Smooth muscle cell (in vitro differentiated cells): Measurements from ENCODE around the gene KLHL30. TPM values are rescaled to one million over a fixed set of nuclear protein-coding genes. Genes with fewer than 3 reads are reported as not detected.

Experiments
- DNase-seq: peaks from one replicate; lab custom pipeline; 2025; ENCODE audit not compliant: unreplicated experiment; lab: John Stamatoyannopoulos, UW
- H2AFZ ChIP-seq: fragments of 200-600 bp; sonication (generic); 2 replicates; pipeline ENCODE4 v1.6.0; 2016; ENCODE audit warnings: antibody characterized with exemption, low read depth, mild to moderate bottlenecking
- H3F3A ChIP-seq: fragments of 200-600 bp; sonication (generic); 2 replicates; pipeline ENCODE4 v1.6.0; 2017; ENCODE audit warnings: antibody characterized with exemption, low read depth
- H3K27ac ChIP-seq: fragments of 200-600 bp; sonication (generic); 2 replicates; pipeline ENCODE4 v1.5.1; 2016; ENCODE audit warnings: low read depth, mild to moderate bottlenecking
- H3K27me3 ChIP-seq: fragments of 200-600 bp; sonication (generic); 2 replicates; pipeline ENCODE4 v1.6.1; 2016; ENCODE audit warnings: low read depth, mild to moderate bottlenecking
- H3K36me3 ChIP-seq: fragments of 200-600 bp; sonication (generic); 2 replicates; pipeline ENCODE4 v1.5.1; 2016; ENCODE audit warnings: low read depth
- H3K4me1 ChIP-seq: fragments of 200-600 bp; sonication (generic); 2 replicates; pipeline ENCODE4 v1.5.1; 2016; ENCODE audit warnings: low read depth
- H3K4me2 ChIP-seq: fragments of 200-600 bp; sonication (generic); 2 replicates; pipeline ENCODE4 v1.6.0; 2016; ENCODE audit warnings: mild to moderate bottlenecking
- H3K4me3 ChIP-seq: fragments of 200-600 bp; sonication (generic); 2 replicates; pipeline ENCODE4 v1.5.1; 2016; ENCODE audit warnings: mild to moderate bottlenecking
- H3K79me2 ChIP-seq: fragments of 200-600 bp; sonication (generic); 2 replicates; pipeline ENCODE4 v1.6.0; 2016; ENCODE audit warnings: low read depth, mild to moderate bottlenecking
- H3K9ac ChIP-seq: fragments of 200-600 bp; sonication (generic); 2 replicates; pipeline ENCODE4 v1.6.0; 2016; ENCODE audit warnings: low read depth
- H3K9me3 ChIP-seq: fragments of 200-600 bp; sonication (generic); replicated peaks from 2 replicates; pipeline ENCODE4 v1.5.1; 2016; ENCODE audit warnings: low read depth
- H4K20me1 ChIP-seq: fragments of 200-600 bp; sonication (generic); 2 replicates; pipeline ENCODE4 v1.6.0; 2016; ENCODE audit warnings: low read depth
- WGBS: methylation state at CpG from one replicate; pipeline ENCODE4 v1.1.7; 2016; ENCODE audit warnings: low lambda C conversion rate; 5-methylcytosine and 5-hydroxymethylcytosine counted together
- polyA plus RNA-seq: library from polyadenylated mRNA; unstranded; fragments of >200 nt; fragmentation: Nextera tagmentation; extraction: Ambion mirVana; gene quantifications from 2 replicates; pipeline ENCODE4 v1.2.1, GENCODE V29; 2016
- total RNA-seq: library from RNA; depleted of rRNA; stranded (reverse); fragments of >200 nt; gene quantifications from 2 replicates; pipeline ENCODE4 v1.2.3, GENCODE V29; 2014
- TF ChIP-seq, protein P1 (sequence below): fragments of 200-600 bp; sonication (generic); IDR thresholded peaks from 2 replicates; pipeline ENCODE4 v1.5.1; 2017; ENCODE audit warnings: borderline replicate concordance, mild to moderate bottlenecking, antibody characterized with exemption; ENCODE audit not compliant: insufficient read depth, poor library complexity, severe bottlenecking

Gene KLHL30
- total and polyA plus RNA-seq, 2 experiments from 2014 or later, result 0.31 TPM; not detected in 1

DNA sequence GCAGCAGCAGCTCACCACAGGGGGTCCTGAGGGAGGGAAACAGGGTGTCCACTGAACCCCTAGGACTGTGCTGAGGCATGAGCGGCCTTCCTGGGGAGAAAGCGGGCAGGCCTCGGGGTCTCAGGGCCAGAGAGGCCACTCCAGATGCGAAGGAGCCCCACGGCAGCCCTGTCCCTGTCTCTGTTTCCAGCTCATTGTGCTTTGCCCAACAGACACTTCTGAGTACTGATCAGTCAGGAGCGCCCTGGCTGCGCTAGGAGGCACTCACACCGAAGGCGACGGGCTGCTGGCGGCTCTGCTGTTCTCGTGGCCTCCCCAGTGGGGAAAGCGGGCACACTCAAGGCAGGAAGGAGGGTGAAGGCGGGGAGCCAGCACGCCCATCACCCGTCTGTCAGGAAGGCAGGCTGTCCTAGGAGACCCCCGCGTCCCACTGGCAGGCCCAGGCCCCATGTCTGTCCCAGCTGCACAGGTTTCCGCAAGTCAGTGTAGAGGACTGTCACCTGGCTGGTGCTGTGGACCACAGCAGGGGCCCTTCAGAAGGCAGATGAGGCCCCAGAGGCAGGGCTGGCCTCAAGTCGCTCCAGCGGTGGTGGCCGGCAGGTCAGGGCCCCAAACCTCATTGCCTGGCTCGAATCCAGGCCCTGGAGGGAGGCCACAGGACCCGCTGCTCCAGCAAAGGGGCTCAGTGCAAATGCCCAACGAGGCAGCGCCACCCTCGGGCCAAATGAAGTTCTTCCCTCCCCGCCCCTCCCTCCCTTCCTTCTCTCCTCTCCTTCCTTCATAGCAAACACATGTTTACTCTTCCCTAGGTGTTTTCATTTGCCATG is 31.6 kb upstream of the KLHL30 start:
- Histone ChIP-seq H4K20me1 (no peaks in the 10 kb centered on the region), H3K27ac (no peak overlapping the region), H3K79me2 (no peaks in the 10 kb centered on the region), H3K4me2 (no peak overlapping the region), H3F3A (no peaks in the 10 kb centered on the region), H3K4me1 (no peaks in the 10 kb centered on the region), H3K9me3 (peaks cover under 1% of the 10 kb centered on the region), H3K36me3 (no peaks in the 10 kb centered on the region), H3K9ac (no peak overlapping the region), H3K4me3 (no peak overlapping the region), H3K27me3 (no peaks in the 10 kb centered on the region), H2AFZ (no peak overlapping the region)
- no peak for DNase-seq
- TF ChIP-seq, protein P1, sequence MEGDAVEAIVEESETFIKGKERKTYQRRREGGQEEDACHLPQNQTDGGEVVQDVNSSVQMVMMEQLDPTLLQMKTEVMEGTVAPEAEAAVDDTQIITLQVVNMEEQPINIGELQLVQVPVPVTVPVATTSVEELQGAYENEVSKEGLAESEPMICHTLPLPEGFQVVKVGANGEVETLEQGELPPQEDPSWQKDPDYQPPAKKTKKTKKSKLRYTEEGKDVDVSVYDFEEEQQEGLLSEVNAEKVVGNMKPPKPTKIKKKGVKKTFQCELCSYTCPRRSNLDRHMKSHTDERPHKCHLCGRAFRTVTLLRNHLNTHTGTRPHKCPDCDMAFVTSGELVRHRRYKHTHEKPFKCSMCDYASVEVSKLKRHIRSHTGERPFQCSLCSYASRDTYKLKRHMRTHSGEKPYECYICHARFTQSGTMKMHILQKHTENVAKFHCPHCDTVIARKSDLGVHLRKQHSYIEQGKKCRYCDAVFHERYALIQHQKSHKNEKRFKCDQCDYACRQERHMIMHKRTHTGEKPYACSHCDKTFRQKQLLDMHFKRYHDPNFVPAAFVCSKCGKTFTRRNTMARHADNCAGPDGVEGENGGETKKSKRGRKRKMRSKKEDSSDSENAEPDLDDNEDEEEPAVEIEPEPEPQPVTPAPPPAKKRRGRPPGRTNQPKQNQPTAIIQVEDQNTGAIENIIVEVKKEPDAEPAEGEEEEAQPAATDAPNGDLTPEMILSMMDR, result no peak
- 87% methylated on average over 28 of the region's 28 CpGs for WGBS

DNA sequence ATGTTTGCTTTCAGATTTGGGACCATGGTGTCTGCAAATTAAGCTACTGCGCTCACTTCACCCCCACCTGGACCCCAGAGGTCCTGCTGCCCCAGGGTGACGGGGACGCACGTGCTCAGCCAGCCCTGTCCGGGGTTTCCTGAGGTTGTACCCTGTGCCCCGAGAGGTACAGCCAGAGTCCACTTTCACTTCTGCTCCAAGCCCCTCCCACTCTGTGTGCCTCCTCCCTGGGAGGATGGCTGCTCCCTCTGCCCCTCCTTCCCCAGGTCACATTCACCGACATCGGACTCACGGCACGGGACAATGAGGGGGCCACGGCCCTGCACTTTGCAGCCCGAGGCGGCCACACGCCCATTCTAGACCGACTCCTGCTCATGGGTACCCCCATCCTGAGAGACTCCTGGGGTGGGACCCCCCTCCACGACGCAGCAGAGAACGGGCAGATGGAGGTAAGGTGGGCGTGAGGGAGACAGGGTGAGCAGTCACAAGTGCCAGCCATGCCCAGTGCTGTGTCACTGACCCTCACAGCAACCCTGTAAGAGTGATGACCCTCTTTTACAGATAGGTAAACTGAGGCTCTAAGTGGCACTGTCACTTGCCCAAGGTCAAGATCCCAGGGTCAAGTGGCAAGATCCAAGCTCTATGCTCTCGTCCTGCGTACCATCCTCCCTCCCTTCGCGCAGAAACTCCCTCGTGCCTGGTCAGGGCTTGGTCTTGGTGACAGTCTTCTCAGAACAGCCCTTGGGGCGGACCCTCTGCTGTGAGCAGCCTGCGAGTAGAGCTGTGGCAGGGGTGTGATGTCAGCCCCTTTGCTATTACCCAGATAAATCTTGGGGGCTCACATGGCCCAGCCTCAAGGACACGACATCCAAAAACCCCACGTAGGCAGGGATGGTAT is 30.7 kb upstream of the KLHL30 start:
- H3K79me2 ChIP-seq, result no peaks in the 10 kb centered on the region
- H3K4me3 ChIP-seq, result no peak overlapping the region
- TF ChIP-seq, protein P1, result no peak
- H3K4me2 ChIP-seq, result no peak overlapping the region
- no peaks in the 10 kb centered on the region for H3K27me3 ChIP-seq
- no peaks in the 10 kb centered on the region for H3K4me1 ChIP-seq
- 92% methylated on average over 28 of the region's 28 CpGs for WGBS
- no peak overlapping the region for H3K27ac ChIP-seq
- no peaks in the 10 kb centered on the region for H4K20me1 ChIP-seq
- H2AFZ ChIP-seq, result no peak overlapping the region
- no peaks in the 10 kb centered on the region for H3F3A ChIP-seq
- H3K9me3 ChIP-seq, result peaks cover 6% of the 10 kb centered on the region
- no peak overlapping the region for H3K9ac ChIP-seq
- H3K36me3 ChIP-seq, result no peaks in the 10 kb centered on the region
- DNase-seq, result no peak

DNA sequence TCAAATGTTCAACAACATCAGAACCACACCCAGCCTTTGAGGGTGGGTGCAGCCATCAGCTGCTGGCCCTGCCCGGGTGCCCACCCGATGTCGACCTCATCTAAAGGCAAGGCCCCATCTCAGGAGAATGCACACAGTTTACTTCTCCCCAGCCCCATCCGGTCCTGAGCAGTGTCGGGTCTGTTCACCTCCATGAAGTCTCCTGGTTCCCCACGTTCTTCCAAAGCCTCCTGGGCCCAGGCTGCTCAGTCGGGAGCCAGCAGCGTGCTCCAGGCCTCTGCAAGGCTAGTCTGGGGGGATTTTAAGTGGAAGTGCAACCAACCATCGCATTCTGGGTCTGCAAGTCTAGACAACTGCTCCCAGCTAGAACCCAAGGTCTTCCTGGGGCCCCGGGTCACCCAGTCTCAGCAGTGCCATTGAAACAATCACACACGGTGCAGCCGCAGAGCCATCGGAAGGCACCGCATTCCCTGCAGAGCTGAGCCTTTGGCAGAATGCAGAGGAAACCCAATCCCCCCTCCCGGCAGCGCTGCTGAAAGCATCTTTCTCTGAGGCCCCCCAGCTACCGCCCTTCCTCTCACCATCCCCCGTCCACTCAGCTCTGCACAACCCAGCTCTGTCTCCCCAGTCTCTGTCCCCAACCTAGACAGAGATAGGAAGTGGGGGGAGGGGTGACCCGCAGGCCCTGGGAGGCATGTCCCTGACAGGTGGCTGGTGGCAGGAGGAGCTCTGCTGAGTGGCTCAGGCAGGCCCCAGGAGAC is 29.9 kb upstream of the KLHL30 start:
- no peak overlapping the region for H3K4me2 ChIP-seq
- DNase-seq, result no peak
- WGBS, result 71% methylated on average over 19 of the region's 19 CpGs

More for the DNA sequence above, 29.9 kb upstream of the KLHL30 start:
- no peak overlapping the region for H3K27ac ChIP-seq
- no peaks in the 10 kb centered on the region for H3F3A ChIP-seq
- H3K4me3 ChIP-seq, result no peak overlapping the region
- H3K9ac ChIP-seq, result no peak overlapping the region
- no peaks in the 10 kb centered on the region for H3K27me3 ChIP-seq
- H4K20me1 ChIP-seq, result no peaks in the 10 kb centered on the region
- no peaks in the 10 kb centered on the region for H3K79me2 ChIP-seq
- H3K4me1 ChIP-seq, result no peaks in the 10 kb centered on the region
- no peak overlapping the region for H2AFZ ChIP-seq
- H3K36me3 ChIP-seq, result no peaks in the 10 kb centered on the region
- peaks cover 6% of the 10 kb centered on the region for H3K9me3 ChIP-seq
- TF ChIP-seq, protein P1, result no peak
